Tibial nerve (tissue), 4 donors: Measurements from ENCODE around the gene CCDC85B. TPM values are rescaled to one million over a fixed set of nuclear protein-coding genes. Genes with fewer than 3 reads are reported as not detected.
A peak's percentile ranks its signal among the peaks of the same experiment; 100 is the strongest.

Experiments used
- DNase-seq, 2 donors: peaks; one replicate each; pipeline ENCODE4 v3.0.0-alpha.2; 2019; ENCODE audit warnings: low spot score in 2 of 2
- H3K27ac ChIP-seq, 4 donors: fragments of 200-600 bp; sonication (generic) in 3 of 4; one replicate each; pipeline ENCODE4 v1.5.1; 2017 to 2019; ENCODE audit warnings: mild to moderate bottlenecking in 1 of 4
- H3K27me3 ChIP-seq, 2 donors: fragments of 200-600 bp; sonication (generic) in 1 of 2; one replicate each; pipeline versions ENCODE4 v1.5.1 to v1.6.0; 2017 to 2019
- H3K36me3 ChIP-seq, 3 donors: fragments of 200-600 bp; sonication (generic); one replicate each; pipeline ENCODE4 v1.5.1; 2018 to 2019
- H3K4me1 ChIP-seq, 4 donors: fragments of 200-600 bp; sonication (generic) in 3 of 4; one replicate each; pipeline ENCODE4 v1.5.1; 2017 to 2019
- H3K4me3 ChIP-seq, 4 donors: fragments of 200-600 bp; sonication (generic) in 3 of 4; one replicate each; pipeline ENCODE4 v1.5.1; 2017 to 2019; ENCODE audit warnings: mild to moderate bottlenecking in 1 of 4, moderate library complexity in 1 of 4
- H3K9me3 ChIP-seq, 4 donors: fragments of 200-600 bp; sonication (generic) in 3 of 4; one replicate each; pipeline ENCODE4 v1.5.1; 2017 to 2019
- CTCF ChIP-seq, 5 experiments: fragments of 200-600 bp in 3 of 5; fragments of 450-650 bp in 2 of 5; sonication (generic) in 3 of 5; IDR thresholded peaks; one replicate each; pipeline ENCODE4 v1.5.1; 2016 to 2019; ENCODE audit warnings: antibody characterized with exemption in 5 of 5, mild to moderate bottlenecking in 3 of 5, moderate library complexity in 2 of 5
- EP300 ChIP-seq, 2 donors: sonication (generic); formaldehyde crosslinking; IDR thresholded peaks; one replicate each; pipeline ENCODE4 v1.6.1; 2017; ENCODE audit warnings: antibody characterized with exemption in 2 of 2, mild to moderate bottlenecking in 1 of 2
- POLR2A ChIP-seq, 2 donors: fragments of 450-650 bp; IDR thresholded peaks; one replicate each; pipeline ENCODE4 v1.6.1; 2017; ENCODE audit warnings: antibody characterized with exemption in 2 of 2, mild to moderate bottlenecking in 2 of 2, moderate library complexity in 2 of 2
- WGBS, 2 donors: methylation state at CpG; one replicate each; pipeline ENCODE4 v1.1.5; 2018; 5-methylcytosine and 5-hydroxymethylcytosine counted together
- total RNA-seq, 4 donors: library from RNA; depleted of rRNA; stranded (reverse); fragments of >200 nt; gene quantifications; one replicate each; pipeline ENCODE4 v1.1.0, GENCODE V29; 2016

CCDC85B gene
- total RNA-seq, 4 donors from 2014 or later = 73.0 to 108 (median 89.4) TPM

- H3K4me1 ChIP-seq = peaks cover 0 to 47% (median 13%) of the 10 kb centered on the region in 4 donors
- TF ChIP-seq POLR2A (IDR thresholded peaks at IDR 0.05) (no peak), EP300 (IDR thresholded peaks at IDR 0.05) (no peak)
- H3K27ac ChIP-seq = peak overlapping the region in 1 of 4 donors; percentile 27
- no peaks in the 10 kb centered on the region for H3K27me3 ChIP-seq
- H3K36me3 ChIP-seq = peaks cover 0 to 66% (median 30%) of the 10 kb centered on the region in 3 donors
- DNase-seq = no peak
- H3K4me3 ChIP-seq = no peak overlapping the region
- H3K9me3 ChIP-seq = no peaks in the 10 kb centered on the region
- 82 to 83% methylated on average over 21 to 24 of the region's 24 CpGs for WGBS, 2 donors
Measured at GRCh38 chr11:65862941-65863888, 27.3 kb upstream of the CCDC85B start.

- Histone ChIP-seq H3K9me3 (no peaks in the 10 kb centered on the region), H3K27me3 (no peaks in the 10 kb centered on the region), H3K27ac (no peak overlapping the region), H3K4me1 (peaks cover 0 to 40% (median 13%) of the 10 kb centered on the region in 4 donors), H3K36me3 (peaks cover 0 to 74% (median 30%) of the 10 kb centered on the region in 3 donors), H3K4me3 (no peak overlapping the region)
- TF ChIP-seq POLR2A (IDR thresholded peaks at IDR 0.05) (no peak), EP300 (IDR thresholded peaks at IDR 0.05) (no peak), CTCF (IDR thresholded peaks at IDR 0.05) (no peak)
- 82 to 86% methylated on average over 11 to 12 of the region's 12 CpGs for WGBS, 2 donors
- no peak for DNase-seq
Measured at GRCh38 chr11:65863889-65864705, 26.4 kb upstream of the CCDC85B start.

GRCh38 chr11:65864706-65865471, 25.6 kb upstream of the CCDC85B start:
- H3K9me3 ChIP-seq = no peaks in the 10 kb centered on the region
- H3K27me3 ChIP-seq = no peaks in the 10 kb centered on the region
- DNase-seq = no peak
- peaks cover 0 to 82% (median 30%) of the 10 kb centered on the region in 3 donors for H3K36me3 ChIP-seq
- no peak overlapping the region for H3K27ac ChIP-seq
- no peak overlapping the region for H3K4me3 ChIP-seq
- TF ChIP-seq EP300 (IDR thresholded peaks at IDR 0.05) = no peak
- no peak for TF ChIP-seq POLR2A (IDR thresholded peaks at IDR 0.05)
- TF ChIP-seq CTCF (IDR thresholded peaks at IDR 0.05) = no peak
- WGBS, 2 donors = 83 to 84% methylated on average over 13 to 18 of the region's 18 CpGs
- peaks cover 0 to 37% (median 11%) of the 10 kb centered on the region in 4 donors for H3K4me1 ChIP-seq

GRCh38 chr11:65865550-65866172, 24.8 kb upstream of the CCDC85B start:
- no peaks in the 10 kb centered on the region for H3K9me3 ChIP-seq
- 70 to 71% methylated on average over 9 of the region's 9 CpGs for WGBS, 2 donors
- DNase-seq = no peak
- H3K27me3 ChIP-seq = no peaks in the 10 kb centered on the region
- no peak overlapping the region for H3K27ac ChIP-seq
- TF ChIP-seq CTCF (IDR thresholded peaks at IDR 0.05) (no peak), EP300 (IDR thresholded peaks at IDR 0.05) (no peak), POLR2A (IDR thresholded peaks at IDR 0.05) (no peak)
- no peak overlapping the region for H3K4me3 ChIP-seq
- peaks cover 0 to 90% (median 30%) of the 10 kb centered on the region in 3 donors for H3K36me3 ChIP-seq
- peaks cover 0 to 41% (median 11%) of the 10 kb centered on the region in 4 donors for H3K4me1 ChIP-seq
